DMS153 (cell line): ENCODE results near the gene TET3.

Source experiments
- DNase-seq: peaks from one replicate; lab custom pipeline; 2025; lab: John Stamatoyannopoulos, UW

The TET3 gene

DNA sequence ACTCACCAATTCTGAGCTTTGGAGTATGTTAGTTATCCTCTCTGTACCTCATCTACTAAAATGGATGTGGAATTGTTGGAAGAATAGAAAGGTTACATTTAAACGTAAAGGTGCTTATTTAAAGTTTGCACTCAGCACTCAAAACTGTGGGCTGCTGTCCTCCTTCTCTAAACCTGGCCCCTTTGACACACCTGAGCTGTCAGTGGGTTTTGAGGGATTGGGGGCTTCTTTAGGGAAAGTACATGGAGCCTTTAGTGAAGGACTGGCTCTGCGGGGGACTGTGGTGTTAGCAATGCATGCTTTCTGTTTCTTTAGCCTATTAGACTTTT, 47.2 kb downstream of the TET3 start:
- no peak for DNase-seq

DNA sequence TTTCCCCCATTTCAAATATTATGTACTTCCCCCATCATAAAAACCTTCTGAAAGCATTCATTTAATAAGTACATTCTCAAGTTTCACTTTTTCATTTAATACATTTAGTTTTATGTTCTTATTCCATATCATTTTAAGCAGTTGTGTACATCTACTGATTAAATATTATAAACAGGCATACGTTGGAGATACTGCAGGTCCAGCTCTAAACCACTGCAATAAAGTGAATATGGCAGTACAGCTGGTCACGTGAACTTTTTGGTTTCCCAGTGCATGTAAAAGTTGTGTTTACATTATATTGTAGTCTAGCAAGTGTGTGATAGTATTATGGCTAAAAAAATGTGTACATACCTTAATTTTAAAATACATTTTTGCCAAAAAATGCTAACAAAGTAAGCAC, 48.7 kb downstream of the TET3 start:
- DNase-seq: no peak
